ENCODE results near the gene TRAPPC11. TPM values are rescaled to one million over a fixed set of nuclear protein-coding genes. Genes with fewer than 3 reads are reported as not detected.

TRAPPC11 gene
- total RNA-seq, 1 donor from 2014 or later, result 23.0 TPM

DNA sequence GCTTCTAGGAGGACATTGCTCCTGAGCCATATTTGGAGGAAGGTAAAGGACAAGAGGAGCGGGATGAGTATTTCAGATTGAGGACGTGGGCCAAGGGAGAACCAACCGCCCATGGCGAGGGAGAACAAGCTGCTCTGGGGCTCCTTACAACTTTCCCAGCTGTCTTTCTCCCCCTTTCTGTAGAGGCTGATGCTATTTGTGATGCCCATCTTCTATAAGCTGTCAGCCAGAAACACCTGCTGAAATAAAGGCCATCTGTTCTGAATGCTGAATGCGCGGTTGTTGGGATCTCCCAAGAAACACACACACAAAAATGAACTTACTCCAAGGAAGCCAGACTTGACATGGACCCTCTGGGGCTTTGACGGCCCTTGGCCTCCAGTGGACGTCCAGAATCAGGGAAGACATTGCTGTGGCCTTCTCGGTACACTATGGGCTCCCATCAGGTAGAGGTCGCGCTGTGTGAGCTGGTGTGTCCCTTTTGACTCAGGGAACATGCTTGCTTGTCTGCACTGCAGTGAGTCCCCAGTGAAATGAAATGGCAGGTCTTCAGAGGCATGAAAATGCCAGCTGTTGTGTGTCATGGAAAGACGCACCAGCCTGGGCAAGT, 31.0 kb upstream of the TRAPPC11 start:
- Mint-ChIP-seq H3K4me1 (ENCODE audit: low read depth) (no peaks in the 10 kb centered on the region), H3K27me3 (ENCODE audit: insufficient read depth) (peaks cover 5% of the 10 kb centered on the region), H3K27ac (no peak overlapping the region), H3K4me3 (no peak overlapping the region), H3K9me3 (no peaks in the 10 kb centered on the region), H3K36me3 (ENCODE audit: low read depth) (no peaks in the 10 kb centered on the region)
- intact Hi-C loops (cut with micrococcal nuclease), result loop anchor here (10.0 kb wide), 1 partner anchor 537 kb away; no protein-coding TSS in a partner anchor
- no peak for DNase-seq (ENCODE audit: low spot score)

DNA sequence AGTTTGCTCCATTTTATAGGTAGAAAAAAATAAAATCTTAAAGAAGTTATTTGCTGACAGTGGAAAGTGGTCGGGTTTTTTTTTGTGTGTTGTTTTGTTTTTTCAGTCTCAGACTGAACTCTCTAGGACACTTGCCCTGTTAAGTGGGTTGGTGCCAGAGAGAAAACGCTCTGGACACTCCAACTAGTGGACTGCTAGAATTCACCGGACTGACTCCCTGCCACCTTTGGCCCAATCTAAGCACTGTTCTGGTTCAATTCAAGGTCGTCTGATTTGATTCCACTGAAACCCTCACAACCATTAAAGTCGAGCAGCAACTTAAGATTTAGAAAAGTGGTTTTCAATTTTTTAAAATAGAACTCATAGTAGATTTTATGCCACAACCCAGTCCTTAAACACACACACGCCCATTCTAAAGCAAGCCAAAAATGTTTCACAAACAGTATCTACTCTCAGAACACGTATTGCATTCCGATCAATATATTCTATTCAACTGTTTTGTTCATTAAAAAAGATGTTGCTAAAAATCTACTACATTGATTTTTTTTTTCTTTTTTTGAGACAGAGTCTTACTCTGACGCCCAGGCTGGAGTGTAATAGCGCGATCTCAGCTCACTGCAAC, 27.4 kb upstream of the TRAPPC11 start:
- Mint-ChIP-seq H3K9me3 (no peaks in the 10 kb centered on the region), H3K4me3 (no peak overlapping the region), H3K27me3 (ENCODE audit: insufficient read depth) (peaks cover 5% of the 10 kb centered on the region), H3K36me3 (ENCODE audit: low read depth) (no peaks in the 10 kb centered on the region), H3K4me1 (ENCODE audit: low read depth) (peaks cover 11% of the 10 kb centered on the region), H3K27ac (no peak overlapping the region)
- intact Hi-C loops (cut with micrococcal nuclease), result no loop called here
- DNase-seq (ENCODE audit: low spot score), result no peak

DNA sequence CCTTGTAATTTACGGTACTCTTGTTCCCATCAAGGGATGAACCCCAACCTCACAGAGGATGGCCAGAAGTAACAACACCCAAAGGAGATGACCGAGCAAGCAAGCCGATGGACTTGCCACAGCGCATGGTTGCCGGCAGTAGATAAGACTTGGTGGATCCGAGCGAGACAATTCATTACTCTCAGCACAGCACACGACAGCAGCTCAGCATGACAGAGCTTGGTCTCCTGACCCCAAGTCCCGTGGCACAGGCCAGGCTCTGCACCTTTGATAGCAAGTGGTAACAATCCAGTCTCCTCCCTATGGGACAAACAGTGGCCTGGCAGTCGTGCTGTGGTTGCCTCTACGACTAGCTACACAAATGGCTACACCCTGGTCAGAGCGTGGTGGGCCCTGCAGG, 26.4 kb upstream of the TRAPPC11 start:
- Mint-ChIP-seq H3K27ac (no peak overlapping the region), H3K27me3 (ENCODE audit: insufficient read depth) (peaks cover 4% of the 10 kb centered on the region), H3K9me3 (no peaks in the 10 kb centered on the region), H3K4me3 (no peak overlapping the region), H3K4me1 (ENCODE audit: low read depth) (peaks cover 20% of the 10 kb centered on the region), H3K36me3 (ENCODE audit: low read depth) (peaks cover 1% of the 10 kb centered on the region)
- no peak for DNase-seq (ENCODE audit: low spot score)
- intact Hi-C loops (cut with micrococcal nuclease), result no loop called here

DNA sequence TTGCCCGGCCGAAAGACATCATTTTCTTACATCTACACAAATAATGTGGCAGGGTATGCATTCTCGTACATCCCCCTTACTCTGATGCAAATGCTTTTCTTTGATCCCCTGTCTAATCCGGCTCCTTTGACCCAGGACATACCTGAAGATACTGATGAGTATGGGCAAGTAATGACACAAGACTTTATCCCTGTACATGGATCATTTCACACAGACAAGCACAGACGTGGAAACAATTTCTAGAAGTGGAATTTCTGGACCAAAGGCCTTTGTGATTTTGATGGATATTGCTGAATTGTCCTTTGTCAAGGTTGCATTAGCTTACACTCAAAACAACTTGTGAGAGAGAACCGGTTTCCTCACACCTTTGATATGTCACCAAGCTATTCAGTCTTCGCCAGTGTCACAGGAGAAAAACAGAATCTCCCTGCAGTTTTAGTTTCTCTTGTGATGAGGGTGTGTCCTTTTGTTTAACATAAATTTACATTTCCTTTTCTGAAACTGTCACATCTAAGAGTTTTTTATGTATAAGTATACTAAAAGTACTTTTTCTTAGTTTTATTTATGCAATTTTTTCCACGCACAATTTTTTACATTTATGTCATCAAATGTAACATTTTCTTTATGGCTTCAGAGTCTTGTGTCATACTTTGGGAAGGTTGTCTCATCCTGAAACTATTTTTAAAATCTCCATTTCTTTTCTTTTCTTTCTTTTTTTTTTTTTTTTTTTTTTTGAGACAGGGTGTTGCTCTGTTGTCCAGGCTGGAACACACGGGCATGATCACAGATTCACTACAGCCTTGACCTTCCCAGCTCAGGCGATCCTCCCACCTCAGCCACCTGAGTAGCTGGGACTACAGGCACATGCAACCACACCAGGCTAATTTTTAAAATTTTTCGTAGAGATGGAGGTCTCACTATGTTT, 25.4 kb upstream of the TRAPPC11 start:
- DNase-seq (ENCODE audit: low spot score), result no peak
- Mint-ChIP-seq H3K4me3 (no peak overlapping the region), H3K4me1 (ENCODE audit: low read depth) (peaks cover 20% of the 10 kb centered on the region)

DNA sequence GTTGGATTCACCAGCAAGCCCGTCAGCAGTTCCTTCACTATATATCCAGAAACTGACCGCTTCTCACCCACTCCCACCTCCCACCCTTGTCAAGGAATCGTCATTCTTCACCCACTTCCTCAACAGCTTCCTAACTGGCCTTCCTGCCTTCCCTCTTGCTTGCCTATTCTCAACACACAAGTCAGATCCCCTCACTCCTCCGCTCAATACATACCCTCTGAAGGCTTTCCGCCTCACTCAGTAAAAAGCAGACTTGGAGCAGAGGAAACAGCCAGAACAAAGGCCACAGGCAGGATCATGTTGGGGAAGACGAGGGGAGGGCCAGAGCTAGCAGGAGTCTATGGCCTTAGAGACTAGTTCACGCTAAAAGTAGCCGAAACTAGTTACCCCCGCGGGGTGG, 23.8 kb upstream of the TRAPPC11 start:
- Mint-ChIP-seq H3K4me3 (no peak overlapping the region), H3K4me1 (ENCODE audit: low read depth) (peaks cover 20% of the 10 kb centered on the region), H3K27ac (no peak overlapping the region), H3K9me3 (no peaks in the 10 kb centered on the region), H3K36me3 (ENCODE audit: low read depth) (peaks cover 1% of the 10 kb centered on the region), H3K27me3 (ENCODE audit: insufficient read depth) (peaks cover 1% of the 10 kb centered on the region)
- intact Hi-C loops (cut with micrococcal nuclease), result loop anchor here (5.0 kb wide), 1 partner anchor 128 kb away; the partner anchor contains the start of gene ING2
- DNase-seq (ENCODE audit: low spot score), result no peak

More for the DNA sequence above, 25.4 kb upstream of the TRAPPC11 start:
- no peaks in the 10 kb centered on the region for H3K9me3 Mint-ChIP-seq
- intact Hi-C loops (cut with micrococcal nuclease), result no loop called here
- peaks cover 1% of the 10 kb centered on the region for H3K36me3 Mint-ChIP-seq (ENCODE audit: low read depth)
- H3K27ac Mint-ChIP-seq, result no peak overlapping the region
- peaks cover 3% of the 10 kb centered on the region for H3K27me3 Mint-ChIP-seq (ENCODE audit: insufficient read depth)

DNA sequence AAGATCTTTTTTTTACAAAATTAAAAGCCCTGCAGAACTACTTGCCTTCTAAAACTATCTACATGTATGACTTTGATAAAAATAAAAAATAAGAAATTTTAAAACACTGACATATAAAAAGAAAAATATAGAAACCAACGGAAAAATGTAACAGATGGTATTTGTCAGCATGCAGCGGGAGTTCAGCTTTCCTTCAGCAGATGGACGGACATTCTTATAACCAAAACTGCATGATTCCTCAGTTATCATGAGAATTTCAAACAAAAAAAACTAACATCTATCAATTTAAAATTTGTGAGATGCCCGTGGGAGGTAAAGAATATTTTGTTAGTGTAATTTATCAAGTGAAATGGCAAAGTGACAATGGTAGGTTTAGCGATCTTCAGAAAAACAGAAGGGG, 23.4 kb upstream of the TRAPPC11 start:
- Mint-ChIP-seq H3K27ac (no peak overlapping the region), H3K27me3 (ENCODE audit: insufficient read depth) (peaks cover 1% of the 10 kb centered on the region), H3K4me1 (ENCODE audit: low read depth) (peaks cover 20% of the 10 kb centered on the region), H3K36me3 (ENCODE audit: low read depth) (peaks cover 1% of the 10 kb centered on the region), H3K9me3 (no peaks in the 10 kb centered on the region), H3K4me3 (no peak overlapping the region)
- intact Hi-C loops (cut with micrococcal nuclease), result loop anchor here (5.0 kb wide), 1 partner anchor 128 kb away; the partner anchor contains the start of gene ING2
- DNase-seq (ENCODE audit: low spot score), result no peak

DNA sequence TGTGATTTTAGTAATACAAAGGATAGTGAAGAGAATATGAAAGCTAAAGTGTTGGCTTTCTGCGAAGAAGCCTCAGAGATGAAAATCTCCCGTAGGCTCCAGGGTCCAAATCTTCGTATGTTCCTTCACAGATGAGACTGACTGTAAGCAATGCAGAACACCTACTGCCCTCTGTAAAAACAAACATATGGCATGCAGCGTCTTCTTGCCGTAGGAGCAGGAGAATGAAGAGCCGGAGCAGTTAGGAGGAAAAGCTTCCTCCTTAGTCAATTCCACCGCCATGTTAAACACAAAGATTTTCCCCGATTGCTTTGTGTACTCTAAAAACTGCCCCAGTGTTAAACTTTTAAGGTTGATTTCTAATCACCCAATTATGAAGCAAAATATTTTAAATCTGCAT, 22.6 kb upstream of the TRAPPC11 start:
- Mint-ChIP-seq H3K27me3 (ENCODE audit: insufficient read depth) (peaks cover 1% of the 10 kb centered on the region), H3K4me3 (no peak overlapping the region), H3K36me3 (ENCODE audit: low read depth) (peaks cover 5% of the 10 kb centered on the region), H3K27ac (no peak overlapping the region), H3K9me3 (no peaks in the 10 kb centered on the region), H3K4me1 (ENCODE audit: low read depth) (peaks cover 20% of the 10 kb centered on the region)
- DNase-seq (ENCODE audit: low spot score), result no peak
- intact Hi-C loops (cut with micrococcal nuclease), result loop anchor here (5.0 kb wide), 1 partner anchor 129 kb away; the partner anchor contains the start of gene ING2

DNA sequence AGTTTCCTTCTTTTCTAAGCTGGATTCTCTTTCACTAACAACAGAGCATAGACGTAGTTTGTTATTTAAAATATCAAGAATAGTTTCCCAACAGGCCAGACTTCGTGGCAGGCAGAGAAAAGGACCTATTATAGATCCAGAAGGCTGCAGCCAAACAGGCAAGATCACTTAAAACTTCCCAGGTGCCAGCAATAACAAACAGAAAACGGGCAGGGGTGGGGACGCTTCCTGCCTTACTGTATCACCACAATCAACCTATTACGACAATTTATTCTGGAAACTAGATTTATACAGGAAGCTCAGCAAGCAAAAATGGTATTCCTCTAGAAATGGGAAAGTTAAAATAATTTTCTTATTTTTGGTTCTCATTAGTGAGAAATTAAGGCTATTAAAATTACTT, 22.2 kb upstream of the TRAPPC11 start:
- Mint-ChIP-seq H3K4me3 (no peak overlapping the region), H3K9me3 (no peaks in the 10 kb centered on the region), H3K4me1 (ENCODE audit: low read depth) (peaks cover 20% of the 10 kb centered on the region), H3K27ac (no peak overlapping the region), H3K27me3 (ENCODE audit: insufficient read depth) (peaks cover 1% of the 10 kb centered on the region), H3K36me3 (ENCODE audit: low read depth) (peaks cover 7% of the 10 kb centered on the region)
- intact Hi-C loops (cut with micrococcal nuclease), result loop anchor here (1.0 to 5.0 kb wide), 2 partner anchors 22 to 130 kb away; partner anchors contain the start of genes ING2, RWDD4 and TRAPPC11
- DNase-seq (ENCODE audit: low spot score), result no peak

DNA sequence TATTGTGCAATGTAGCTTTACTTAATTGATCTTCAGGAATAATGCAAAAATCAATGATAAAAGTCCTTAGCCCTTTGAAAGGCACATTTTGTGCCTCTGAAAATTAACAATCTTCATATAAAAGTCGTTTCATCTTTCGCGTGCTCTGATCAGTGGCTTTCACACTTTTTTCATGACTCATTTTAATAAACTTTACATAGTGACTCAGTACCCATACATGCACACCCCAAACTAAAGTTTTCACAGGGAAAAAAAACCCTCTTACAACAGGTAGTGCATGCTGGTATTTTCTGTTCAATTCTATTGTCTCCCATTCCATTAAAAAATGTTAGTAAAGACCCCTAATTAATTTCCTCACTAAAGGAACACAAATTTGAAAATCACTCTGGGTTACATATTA, 21.6 kb upstream of the TRAPPC11 start:
- Mint-ChIP-seq H3K36me3 (ENCODE audit: low read depth) (peaks cover 9% of the 10 kb centered on the region), H3K9me3 (no peaks in the 10 kb centered on the region), H3K4me3 (no peak overlapping the region), H3K4me1 (ENCODE audit: low read depth) (peaks cover 20% of the 10 kb centered on the region), H3K27me3 (ENCODE audit: insufficient read depth) (peaks cover 1% of the 10 kb centered on the region), H3K27ac (no peak overlapping the region)
- intact Hi-C loops (cut with micrococcal nuclease), result loop anchor here (1.0 to 5.0 kb wide), 2 partner anchors 22 to 130 kb away; partner anchors contain the start of genes ING2, RWDD4 and TRAPPC11
- no peak for DNase-seq (ENCODE audit: low spot score)

DNA sequence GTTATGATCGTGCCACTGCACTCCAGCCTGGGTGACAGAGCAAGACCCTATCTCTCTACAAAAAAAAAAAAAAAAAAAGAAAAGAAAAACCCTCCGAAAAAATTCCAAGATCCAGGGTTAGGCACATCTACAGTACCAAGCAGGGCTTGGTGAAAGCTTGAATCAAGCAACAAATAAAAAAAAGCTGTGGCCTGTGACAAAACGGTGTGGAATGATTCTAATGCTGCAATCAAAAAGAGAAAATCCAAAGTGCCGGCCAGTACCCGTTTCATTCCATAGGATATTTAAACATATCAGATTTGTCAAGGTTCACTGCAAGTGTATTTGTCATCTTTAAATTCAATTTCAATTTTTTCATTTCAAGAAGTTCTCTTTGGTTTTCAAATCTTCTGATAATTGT, 20.7 kb upstream of the TRAPPC11 start:
- H3K9me3 Mint-ChIP-seq, result no peaks in the 10 kb centered on the region
- H3K27ac Mint-ChIP-seq, result no peak overlapping the region

DNA sequence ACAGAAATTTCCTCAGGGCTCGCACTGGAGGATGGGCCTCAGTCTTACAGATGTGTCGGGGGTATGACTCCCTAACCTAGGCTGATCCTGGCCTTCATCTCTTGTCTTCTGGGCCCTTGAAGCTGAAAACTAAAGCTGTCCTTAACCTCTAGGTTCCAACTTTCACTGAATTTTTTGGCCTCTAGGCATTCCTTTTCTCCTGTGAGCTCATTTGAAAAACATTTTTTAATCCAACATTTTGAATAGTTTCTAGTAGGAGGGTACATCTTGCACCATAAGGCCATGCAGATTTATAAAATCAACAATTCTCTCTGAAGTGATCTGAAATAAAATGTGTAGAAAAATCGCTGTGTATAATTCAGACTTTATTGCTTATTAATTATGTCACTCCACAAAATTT, 19.8 kb upstream of the TRAPPC11 start:
- Mint-ChIP-seq H3K27me3 (ENCODE audit: insufficient read depth) (peaks cover 1% of the 10 kb centered on the region), H3K27ac (no peak overlapping the region), H3K4me3 (no peak overlapping the region), H3K4me1 (ENCODE audit: low read depth) (peaks cover 10% of the 10 kb centered on the region), H3K9me3 (no peaks in the 10 kb centered on the region), H3K36me3 (ENCODE audit: low read depth) (peaks cover 15% of the 10 kb centered on the region)
- DNase-seq (ENCODE audit: low spot score), result no peak
- intact Hi-C loops (cut with micrococcal nuclease), result loop anchor here (5.0 kb wide), 1 partner anchor 132 kb away; the partner anchor contains the start of gene ING2

More for the DNA sequence above, 20.7 kb upstream of the TRAPPC11 start:
- Mint-ChIP-seq H3K27me3 (ENCODE audit: insufficient read depth) (peaks cover 1% of the 10 kb centered on the region), H3K4me1 (ENCODE audit: low read depth) (peaks cover 18% of the 10 kb centered on the region), H3K36me3 (ENCODE audit: low read depth) (peaks cover 10% of the 10 kb centered on the region), H3K4me3 (no peak overlapping the region)
- intact Hi-C loops (cut with micrococcal nuclease), result loop anchor here (5.0 kb wide), 1 partner anchor 131 kb away; the partner anchor contains the start of gene ING2
- no peak for DNase-seq (ENCODE audit: low spot score)

DNA sequence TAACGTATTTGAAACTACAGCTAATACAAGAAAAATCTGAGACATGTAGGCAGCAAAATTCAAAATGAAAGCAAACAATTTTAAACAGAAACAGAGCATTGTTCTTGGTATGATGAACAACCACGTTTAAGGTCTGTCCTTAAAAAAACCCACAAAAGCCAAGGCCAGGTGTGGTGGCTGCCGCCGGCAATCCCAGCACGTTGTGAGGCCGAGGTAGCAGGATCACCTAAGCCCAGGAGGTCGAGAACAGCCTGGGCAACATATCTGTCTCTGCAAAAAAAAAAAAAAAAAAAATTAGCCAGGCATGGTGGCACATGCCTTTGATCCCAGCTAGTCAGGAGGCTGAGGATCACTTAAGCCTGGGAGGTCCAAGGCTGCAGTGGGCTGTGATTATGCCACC, 13.8 kb upstream of the TRAPPC11 start:
- H3K27ac Mint-ChIP-seq, result no peak overlapping the region
- H3K4me1 Mint-ChIP-seq (ENCODE audit: low read depth), result no peaks in the 10 kb centered on the region
- H3K9me3 Mint-ChIP-seq, result no peaks in the 10 kb centered on the region
- peaks cover 27% of the 10 kb centered on the region for H3K36me3 Mint-ChIP-seq (ENCODE audit: low read depth)
- intact Hi-C loops (cut with micrococcal nuclease), result no loop called here
- no peak overlapping the region for H3K4me3 Mint-ChIP-seq
- no peaks in the 10 kb centered on the region for H3K27me3 Mint-ChIP-seq (ENCODE audit: insufficient read depth)
- no peak for DNase-seq (ENCODE audit: low spot score)

Measured in activated T-helper 1 cell treated with anti-CD3 and anti-CD28 coated beads, Interleukin-12 subunit alpha, Interleukin-12 subunit beta, Interleukin-2, Interleukin-4 antibody, amounts not matched to agents 30 ng/mL and 10 ng/mL and 1 ng/mL, durations not matched to agents 14 hours and 24 hours and 36 hours (primary cell).